GM19395 (cell line): Measurements from ENCODE around the gene KCTD17.

Experiments
- ATAC-seq: cut with Tn5 transposase; IDR thresholded peaks from one replicate; pipeline ENCODE4 v1.9.1; 2021; ENCODE audit warnings: mild to moderate bottlenecking, moderate library complexity; ENCODE audit not compliant: unreplicated experiment

The KCTD17 gene

DNA sequence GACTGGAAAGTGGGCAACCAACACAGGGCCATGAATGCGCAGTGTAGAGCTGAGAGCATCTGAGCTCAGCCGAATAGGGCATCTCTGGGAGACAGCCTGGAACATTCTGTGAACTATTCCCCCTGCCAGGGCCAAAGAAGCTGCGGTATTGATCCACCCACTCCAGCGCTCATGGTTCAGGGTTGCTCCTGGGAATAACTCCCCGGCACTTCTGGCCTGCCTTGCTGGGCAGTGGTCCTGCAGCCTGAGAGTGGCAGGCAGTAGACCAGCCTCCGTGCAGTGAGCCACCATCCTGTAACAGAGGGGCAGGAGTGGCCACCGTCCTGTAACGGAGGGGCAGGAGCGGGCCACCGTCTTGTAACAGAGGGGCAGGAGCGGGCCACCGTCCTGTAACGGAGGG, 45.8 kb downstream of the KCTD17 start:
- ATAC-seq = no peak

DNA sequence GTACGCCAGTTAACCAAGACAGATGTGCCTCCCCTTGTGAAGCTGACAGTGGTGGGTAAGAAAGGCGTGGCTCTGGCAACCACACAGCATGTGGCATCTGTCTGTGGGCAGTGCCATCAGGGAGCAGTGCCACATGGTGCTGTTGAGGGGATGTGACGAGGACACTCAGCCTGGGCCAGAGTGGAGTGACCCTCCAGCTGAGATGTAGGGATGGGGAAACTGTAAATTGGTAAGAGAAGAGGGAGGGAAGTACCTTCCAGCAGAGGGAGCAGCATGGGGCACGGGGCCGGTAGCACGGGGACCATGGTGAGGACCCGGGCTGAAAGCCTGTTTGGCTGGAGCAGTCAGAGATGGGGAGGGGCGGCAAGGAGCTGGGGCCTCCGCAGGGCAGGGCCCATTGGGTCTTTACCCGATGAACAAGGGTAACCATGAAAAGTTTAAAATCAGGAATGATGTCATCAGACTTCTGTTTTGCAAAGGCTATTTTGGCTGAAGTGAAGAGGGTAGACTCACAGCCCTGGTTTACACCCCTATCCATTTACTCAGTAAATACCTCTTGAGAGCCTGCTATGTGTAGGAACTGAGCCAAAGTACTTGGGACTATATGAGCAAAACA, 47.5 kb downstream of the KCTD17 start:
- ATAC-seq = no peak

DNA sequence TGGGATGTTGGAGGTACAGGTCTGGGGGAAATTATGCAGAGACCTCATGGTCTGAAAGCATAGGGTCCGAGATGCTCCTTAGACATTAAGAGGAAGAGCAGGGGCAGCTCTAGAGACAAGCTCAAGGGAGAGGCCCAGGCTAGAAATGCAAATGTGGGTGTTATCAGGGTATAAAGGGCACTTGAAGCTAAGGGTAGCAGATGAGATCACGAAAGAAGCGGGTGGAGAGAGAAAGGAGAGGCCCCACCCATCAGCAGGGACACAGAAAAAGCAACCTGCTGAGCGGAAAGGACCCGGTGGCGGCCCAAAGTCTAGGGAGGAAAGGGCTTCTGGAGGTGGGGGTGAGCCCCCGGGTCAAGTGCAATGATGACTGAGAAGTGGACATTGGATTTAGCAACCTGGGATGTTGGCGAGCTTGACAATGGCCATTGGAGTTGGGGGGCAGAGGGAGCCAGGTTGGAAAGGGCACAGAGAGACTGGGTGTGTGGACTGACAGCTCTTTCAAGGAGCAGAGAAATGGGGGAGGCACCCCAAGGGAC, 49.1 kb downstream of the KCTD17 start:
- no peak for ATAC-seq

DNA sequence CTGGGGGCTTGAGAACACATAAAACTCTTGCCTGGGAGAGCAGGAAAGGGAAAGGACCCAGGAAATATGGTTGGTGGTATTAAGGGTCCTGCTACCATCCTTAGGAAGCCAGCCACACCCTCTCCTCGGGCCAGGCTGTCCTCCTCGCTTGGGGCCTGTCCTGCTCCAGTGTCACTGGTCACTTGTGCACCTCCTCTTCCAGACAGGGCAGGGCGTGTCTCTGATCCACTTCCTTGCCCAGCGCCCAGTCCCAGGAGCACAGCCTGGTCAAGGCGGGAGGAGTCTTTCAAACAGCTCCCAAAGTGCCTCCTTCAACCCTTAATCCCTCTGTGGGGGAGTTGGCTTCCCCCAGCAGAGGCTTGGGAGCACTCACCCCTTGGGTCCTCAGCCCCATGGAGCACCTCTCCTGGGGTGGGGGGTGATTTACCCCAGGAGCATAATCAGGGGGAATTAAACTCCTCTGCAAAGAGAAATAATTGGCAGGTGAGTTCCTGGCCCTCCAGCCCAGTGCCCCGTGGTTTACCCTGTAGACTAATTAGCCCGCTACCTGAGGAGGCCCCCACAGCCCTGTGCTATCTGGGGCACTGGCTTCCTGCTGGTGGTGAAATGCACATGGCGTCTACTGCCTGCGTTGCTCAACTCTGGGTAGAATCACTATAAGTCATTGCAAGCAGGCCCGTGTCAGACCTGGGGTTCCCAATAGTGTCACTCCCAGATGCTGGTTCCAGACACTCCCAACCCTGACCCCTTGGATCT, 49.9 kb downstream of the KCTD17 start:
- ATAC-seq = no peak

DNA sequence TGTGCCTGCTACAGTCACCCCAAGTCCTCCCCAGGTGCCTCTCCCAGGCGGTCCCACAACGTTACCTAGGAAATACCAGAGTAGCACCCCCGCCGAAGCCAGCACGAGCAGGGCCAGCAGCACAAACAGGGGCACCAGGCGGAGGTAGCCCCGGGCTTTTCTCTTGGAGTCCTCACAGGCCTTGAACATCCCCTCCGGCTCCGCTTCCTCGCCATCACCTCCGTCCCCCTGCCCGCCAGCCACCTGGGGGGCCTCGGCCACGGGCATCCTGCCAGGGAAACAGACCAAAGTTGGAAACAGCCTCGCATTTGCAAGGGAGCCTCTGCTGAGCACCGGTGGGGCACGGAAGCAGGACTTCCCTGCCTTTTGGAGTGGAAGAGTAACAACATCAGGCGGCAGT, 51.6 kb downstream of the KCTD17 start:
- no peak for ATAC-seq

DNA sequence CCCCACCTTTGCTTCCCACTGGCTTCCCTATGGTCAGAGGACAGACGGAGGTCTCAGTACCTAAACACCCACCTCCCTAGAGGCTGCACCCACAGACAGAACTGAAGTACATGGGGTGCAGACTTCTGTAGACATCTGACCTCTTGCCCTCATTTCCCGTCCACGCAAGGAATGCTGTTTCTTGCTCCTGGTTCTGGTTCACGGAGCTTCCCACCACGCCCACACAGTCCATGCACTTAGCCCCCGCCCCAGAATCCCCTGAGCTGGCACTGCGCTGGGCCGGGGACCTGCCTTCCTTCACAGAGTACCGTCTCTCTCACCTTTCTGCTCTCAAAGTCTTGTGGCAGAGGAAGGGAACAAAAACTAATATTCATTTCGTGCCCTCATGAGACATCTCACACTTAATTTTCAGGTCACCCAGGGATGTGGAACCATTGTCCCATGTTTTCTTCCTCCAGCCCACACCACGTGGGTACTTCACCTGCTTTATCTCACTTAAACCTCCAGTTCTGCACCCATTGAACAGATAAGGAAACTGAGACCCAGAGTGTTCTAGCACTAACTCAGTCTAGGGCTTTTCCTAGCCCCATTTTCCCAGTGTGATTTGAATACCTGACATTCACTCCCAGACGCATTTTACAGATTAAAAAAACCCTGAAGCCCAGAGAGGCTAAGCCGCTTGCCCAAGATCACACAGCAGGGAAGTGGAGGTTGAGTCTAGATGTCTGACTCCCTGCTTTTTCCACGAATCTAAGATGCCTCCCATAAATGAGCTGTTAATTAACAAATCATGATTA, 52.3 kb downstream of the KCTD17 start:
- ATAC-seq = no peak

DNA sequence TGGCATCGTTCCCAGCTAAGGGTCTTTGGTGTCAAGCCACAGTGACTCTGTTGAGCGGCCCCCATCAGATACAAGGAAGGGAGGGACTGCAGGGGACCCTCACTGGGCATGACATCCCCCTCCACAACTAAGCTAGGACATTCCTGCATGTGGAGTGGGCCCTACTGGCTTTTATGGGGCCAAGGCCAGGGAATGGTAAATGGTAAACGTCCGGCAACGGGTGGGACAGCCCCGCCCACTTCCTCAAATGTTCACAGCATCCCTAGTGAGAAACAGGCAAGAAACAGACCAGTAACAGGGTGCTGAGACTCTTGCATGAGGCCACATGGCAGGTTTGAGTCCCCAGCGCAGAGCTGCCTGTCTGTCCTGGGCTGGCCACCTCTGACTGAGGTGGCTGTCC, 53.6 kb downstream of the KCTD17 start:
- no peak for ATAC-seq

DNA sequence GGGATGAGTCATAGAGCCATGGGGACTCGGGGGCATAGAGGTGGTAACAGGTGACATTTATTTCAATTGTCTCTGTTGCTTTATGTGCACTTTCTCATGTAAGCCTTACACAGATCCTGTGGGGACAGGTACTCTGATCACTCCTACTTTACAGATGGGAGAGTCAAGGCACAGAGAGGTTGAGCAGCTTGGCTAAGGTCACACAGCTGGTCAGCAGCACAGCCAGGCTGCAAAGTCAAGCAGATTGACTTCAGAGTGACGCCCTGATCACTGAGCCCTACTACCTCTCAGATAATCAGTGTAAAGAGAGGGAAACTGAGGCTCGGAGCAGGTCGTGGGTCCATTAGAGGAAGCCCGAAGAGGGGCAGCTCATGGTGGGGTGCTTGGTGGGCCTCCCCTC, 54.4 kb downstream of the KCTD17 start:
- no peak for ATAC-seq

DNA sequence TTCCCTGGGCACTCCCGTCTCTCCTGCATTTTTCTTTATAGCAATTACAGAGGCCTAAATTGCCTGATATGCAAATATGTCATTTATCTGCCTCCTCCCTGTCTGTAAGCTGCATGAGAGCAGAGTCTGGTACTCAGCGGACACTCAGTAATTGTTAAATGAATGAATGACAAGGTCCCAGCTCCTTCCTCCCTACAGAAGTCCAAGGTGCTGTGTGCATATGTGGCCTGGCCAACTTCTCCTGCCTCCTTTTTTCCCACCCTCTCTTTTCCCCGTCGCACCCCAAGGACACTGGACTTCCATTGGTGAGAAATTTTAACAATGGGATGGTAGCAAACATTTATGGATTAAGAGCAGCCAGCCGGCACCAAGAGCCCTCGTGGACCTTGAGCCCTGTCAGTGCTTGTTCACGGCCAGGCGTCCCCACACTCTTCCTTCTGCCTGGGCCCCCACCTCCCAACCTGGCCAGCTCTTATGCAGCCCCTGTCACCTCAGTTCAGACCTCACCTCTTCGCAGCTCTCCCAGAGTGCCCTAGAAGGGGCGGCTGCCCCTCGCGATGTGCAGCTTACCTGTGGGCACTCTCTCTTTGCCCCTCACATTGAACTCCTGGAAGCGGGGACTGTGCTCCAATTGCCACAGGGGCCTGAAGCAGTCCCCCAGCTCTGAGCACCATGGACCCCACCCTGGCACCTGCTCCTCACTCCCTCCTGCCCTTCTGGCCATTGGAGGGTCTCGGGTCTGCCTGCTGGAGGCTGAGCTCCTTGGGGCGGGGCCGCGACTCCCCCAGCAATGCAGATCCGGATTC, 56.5 kb downstream of the KCTD17 start:
- no peak for ATAC-seq

DNA sequence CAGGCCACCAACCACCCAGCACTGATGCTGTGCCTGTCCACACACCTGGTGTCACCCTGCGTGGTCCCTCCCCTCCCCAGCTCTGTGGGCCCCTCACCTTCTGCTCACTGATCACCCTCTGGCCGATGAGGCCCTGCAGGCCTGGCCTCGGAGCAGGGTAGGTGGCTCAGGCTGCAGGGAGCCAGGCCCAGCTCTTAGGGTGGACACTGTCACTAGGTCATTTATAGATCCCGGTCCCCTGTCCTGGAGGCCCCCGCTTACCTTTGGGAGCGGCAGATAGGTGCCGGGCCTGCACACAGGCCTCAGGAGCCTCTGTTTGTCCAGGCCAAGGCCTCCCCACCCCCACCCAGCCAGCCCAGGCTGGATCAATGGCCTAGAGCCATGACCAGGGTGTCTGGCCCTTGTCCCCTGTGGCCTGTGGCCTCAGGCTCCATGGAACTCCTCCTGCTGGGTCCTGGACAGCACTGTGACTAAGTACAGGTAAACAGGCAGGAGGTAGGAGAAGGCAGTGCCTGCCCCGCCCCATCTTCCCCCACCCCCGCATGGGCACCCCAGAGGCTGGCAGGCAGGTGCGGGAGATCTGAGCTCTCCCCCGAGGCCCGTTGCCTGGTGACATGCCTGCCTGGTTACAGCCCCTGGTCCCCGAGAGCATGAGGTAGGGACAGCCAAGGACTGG, 57.8 kb downstream of the KCTD17 start, which contains the start of gene TMPRSS6:
Gene TMPRSS6 (minus strand): TSS at position 472 of the 676 bp plus-strand sequence. CDS start 6,296 bp downstream, outside the sequence.
- ATAC-seq = no peak

DNA sequence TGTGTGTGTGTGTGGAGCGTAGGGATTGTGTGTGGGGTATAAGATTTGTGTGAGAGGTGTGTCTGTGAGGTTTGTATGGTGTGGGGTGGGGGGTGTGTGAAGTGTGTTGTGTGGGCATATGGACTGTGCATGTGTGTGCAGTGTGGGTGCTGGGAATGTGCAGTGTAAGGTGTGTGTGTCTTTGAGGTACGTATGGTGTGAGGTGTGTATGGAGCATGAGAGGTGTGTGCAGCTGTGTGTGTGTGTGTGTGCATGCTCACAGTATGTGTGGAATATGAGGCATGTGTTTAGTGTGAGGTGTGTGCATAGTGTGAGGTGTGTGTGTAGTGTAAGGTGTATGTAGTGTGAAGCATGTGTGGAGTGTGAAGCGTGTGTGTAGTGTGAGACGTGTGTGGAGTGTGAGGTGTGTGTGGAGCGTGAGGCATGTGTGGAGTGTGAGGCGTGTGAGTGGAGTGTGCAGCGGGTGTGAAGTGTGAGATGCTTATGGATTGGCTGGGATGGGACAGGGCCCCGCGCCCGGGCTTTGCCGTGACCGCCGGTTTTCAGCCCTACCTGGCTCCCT, 59.7 kb downstream of the KCTD17 start:
- ATAC-seq = no peak

DNA sequence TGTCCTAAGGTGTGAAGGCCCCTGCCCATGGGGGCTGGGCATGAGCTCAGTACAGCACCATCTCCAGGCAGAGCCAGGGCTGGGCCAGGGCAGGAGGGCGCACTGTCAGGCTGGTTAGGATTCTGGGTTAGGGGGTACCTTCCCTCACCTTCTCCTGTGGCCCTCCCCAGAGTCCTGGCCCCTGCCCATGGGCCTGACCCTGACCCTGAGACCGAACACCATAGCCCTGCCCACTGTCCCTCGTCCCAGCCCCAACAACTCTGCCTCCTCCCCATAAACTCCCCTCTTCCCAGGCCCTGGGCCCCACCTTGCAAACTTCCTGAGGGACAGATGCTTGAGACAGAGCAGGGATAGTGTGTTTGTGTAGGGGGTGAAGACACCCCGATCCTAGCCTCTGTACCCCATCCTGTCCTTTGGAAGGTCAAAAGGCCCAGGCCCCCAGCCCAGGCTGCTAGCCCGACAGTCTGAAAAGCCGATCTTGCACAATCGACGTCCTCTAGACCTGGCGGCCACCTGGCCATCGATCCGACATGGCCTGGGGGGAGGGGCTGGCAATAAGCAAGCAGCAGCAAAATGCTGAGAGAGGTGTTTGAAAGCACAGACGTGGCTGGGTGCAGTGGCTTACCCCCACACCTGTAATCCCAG, 60.7 kb downstream of the KCTD17 start:
- no peak for ATAC-seq
